Breast epithelium (tissue), 3 donors: ENCODE results near the gene GSTO1.

Source experiments
- CTCF ChIP-seq, 3 donors: fragments of 450-650 bp; IDR thresholded peaks; one replicate each; pipeline ENCODE4 v1.5.1; 2016 to 2017; ENCODE audit warnings: antibody characterized with exemption in 3 of 3, mild to moderate bottlenecking in 3 of 3, moderate library complexity in 3 of 3
- POLR2A ChIP-seq: fragments of 450-650 bp; IDR thresholded peaks from one replicate; pipeline ENCODE4 v1.6.1; 2016; ENCODE audit warnings: antibody characterized with exemption, mild to moderate bottlenecking, moderate library complexity
- POLR2AphosphoS5 ChIP-seq, 3 donors: sonication (generic); formaldehyde crosslinking; IDR thresholded peaks; one replicate each; pipeline ENCODE4 v1.6.1; 2017; ENCODE audit warnings: antibody characterized with exemption in 3 of 3

- TF ChIP-seq CTCF (IDR thresholded peaks at IDR 0.05) (no peak), POLR2A (no peak), POLR2AphosphoS5 (IDR thresholded peaks at IDR 0.05) (no peak)
These were observed 19.3 kb downstream of the GSTO1 start for GRCh38 chr10:104273899-104274575.
